Adrenal gland (tissue), 12 donors: ENCODE data around the gene RAD51AP2. TPM values are rescaled to one million over a fixed set of nuclear protein-coding genes. Genes with fewer than 3 reads are reported as not detected.

ENCODE experiments used
- DNase-seq, 7 donors: peaks; one replicate each; pipeline ENCODE4 v3.0.0-alpha.2; 2019 to 2020
- H3K27ac ChIP-seq, 5 donors: fragments of 200-600 bp; sonication (generic) in 4 of 5; 1 replicate in 3 of 5; 2 replicates in 2 of 5; pipeline versions ENCODE4 v1.5.1 to v1.8.0; 2016 to 2020; ENCODE audit warnings: mild to moderate bottlenecking in 1 of 5
- H3K27me3 ChIP-seq: fragments of 200-600 bp; 2 replicates; pipeline ENCODE4 v1.8.0; 2021
- H3K36me3 ChIP-seq, 2 donors: fragments of 200-600 bp; replicated peaks in 1 of 2; 1 replicate in 1 of 2; 2 replicates in 1 of 2; pipeline versions ENCODE4 v1.5.1 to v1.8.0; 2018 to 2022
- H3K4me1 ChIP-seq, 2 donors: fragments of 200-600 bp; replicated peaks in 1 of 2; 1 replicate in 1 of 2; 2 replicates in 1 of 2; pipeline versions ENCODE4 v1.5.1 to v1.8.0; 2018 to 2021
- H3K4me3 ChIP-seq, 4 donors: fragments of 200-600 bp; sonication (generic) in 3 of 4; one replicate each; pipeline ENCODE4 v1.5.1; 2016 to 2018
- H3K9me3 ChIP-seq, 3 donors: fragments of 200-600 bp; sonication (generic) in 1 of 3; replicated peaks in 1 of 3; 1 replicate in 2 of 3; 2 replicates in 1 of 3; pipeline versions ENCODE4 v1.5.1 to v1.8.0; 2016 to 2021
- POLR2A ChIP-seq, 2 donors: fragments of 450-650 bp; IDR thresholded peaks; one replicate each; pipeline ENCODE4 v1.6.1; 2017; ENCODE audit warnings: antibody characterized with exemption in 2 of 2, mild to moderate bottlenecking in 2 of 2, moderate library complexity in 1 of 2
- WGBS, 4 donors: extraction: QIAGEN DNeasy Blood & Tissue Kit in 2 of 4; methylation state at CpG; one replicate each; pipeline versions ENCODE4 v1.1.5 to v1.1.7; 2013 to 2017; 5-methylcytosine and 5-hydroxymethylcytosine counted together
- intact Hi-C, 2 donors: fragments of 100-400 bp; cut with DNase I; formaldehyde crosslinking; loops; one replicate each; pipeline versions ENCODE4 v1.14.1 to v1.15.0; 2022 to 2023
- polyA plus RNA-seq, 3 donors: library from polyadenylated mRNA; stranded (reverse); fragments of 200-250 nt in 2 of 3; fragments of 350-450 nt in 1 of 3; fragmentation: Illumina TruSeq in 1 of 3; extraction: RNeasy Lipid Tissue Mini Kit (QIAGEN cat#74804) in 1 of 3; gene quantifications; one replicate each; pipeline ENCODE4 v1.2.3, GENCODE V29; 2013 to 2014
- total RNA-seq, 9 donors: library from RNA; depleted of rRNA in 4 of 9; stranded (reverse); fragments of >200 nt in 4 of 9; fragments of 120-200 nt in 1 of 9; fragmentation: NEBNext Ultra II Directional in 1 of 9; extraction: Animal tissue kit (Norgen Biotek cat#: 25700) in 1 of 9; gene quantifications; one replicate each; pipeline versions ENCODE4 v1.1.0 to v1.2.4, GENCODE V29; 2013 to 2023
- TF ChIP-seq, protein P1 (sequence below), 6 experiments: fragments of 450-650 bp in 4 of 6; fragments of 200-600 bp in 2 of 6; sonication (generic) in 1 of 6; IDR thresholded peaks; 1 replicate in 5 of 6; 2 replicates in 1 of 6; pipeline versions ENCODE4 v1.5.1 to v1.8.0; 2016 to 2021; ENCODE audit warnings: antibody characterized with exemption in 6 of 6, mild to moderate bottlenecking in 2 of 6, moderate library complexity in 1 of 6
- donor health status: healthy with polysubstance abuse.
- donor health status: Bipolar disorder and iron deficiency.
- donor health status: DM: yes; HTN: yes; CAD: no.
- donor health status: DM: no; HTN: no; CAD: no.
- donor health status: DM: no; HTN: no; CAD: no.
- donor health status: DM: yes; HTN: yes; CAD: no.

Gene RAD51AP2
- total and polyA plus RNA-seq, 12 donors, result 0.07 to 0.20 (median 0.11) TPM; not detected in 4

- no peak overlapping the region for H3K4me3 ChIP-seq
- TF ChIP-seq POLR2A (IDR thresholded peaks at IDR 0.05), result no peak
- TF ChIP-seq, protein P1, sequence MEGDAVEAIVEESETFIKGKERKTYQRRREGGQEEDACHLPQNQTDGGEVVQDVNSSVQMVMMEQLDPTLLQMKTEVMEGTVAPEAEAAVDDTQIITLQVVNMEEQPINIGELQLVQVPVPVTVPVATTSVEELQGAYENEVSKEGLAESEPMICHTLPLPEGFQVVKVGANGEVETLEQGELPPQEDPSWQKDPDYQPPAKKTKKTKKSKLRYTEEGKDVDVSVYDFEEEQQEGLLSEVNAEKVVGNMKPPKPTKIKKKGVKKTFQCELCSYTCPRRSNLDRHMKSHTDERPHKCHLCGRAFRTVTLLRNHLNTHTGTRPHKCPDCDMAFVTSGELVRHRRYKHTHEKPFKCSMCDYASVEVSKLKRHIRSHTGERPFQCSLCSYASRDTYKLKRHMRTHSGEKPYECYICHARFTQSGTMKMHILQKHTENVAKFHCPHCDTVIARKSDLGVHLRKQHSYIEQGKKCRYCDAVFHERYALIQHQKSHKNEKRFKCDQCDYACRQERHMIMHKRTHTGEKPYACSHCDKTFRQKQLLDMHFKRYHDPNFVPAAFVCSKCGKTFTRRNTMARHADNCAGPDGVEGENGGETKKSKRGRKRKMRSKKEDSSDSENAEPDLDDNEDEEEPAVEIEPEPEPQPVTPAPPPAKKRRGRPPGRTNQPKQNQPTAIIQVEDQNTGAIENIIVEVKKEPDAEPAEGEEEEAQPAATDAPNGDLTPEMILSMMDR (IDR thresholded peaks at IDR 0.05), result no peak
- DNase-seq, result no peak
- 64 to 75% (median 69%) methylated on average over 5 of the region's 5 CpGs for WGBS, 4 donors
- intact Hi-C loops, result no loop called here
- no peaks in the 10 kb centered on the region for H3K36me3 ChIP-seq
- H3K27ac ChIP-seq, result no peak overlapping the region
- no peaks in the 10 kb centered on the region for H3K4me1 ChIP-seq
- H3K9me3 ChIP-seq, result no peaks in the 10 kb centered on the region
- no peaks in the 10 kb centered on the region for H3K27me3 ChIP-seq
Observed at GRCh38 chr2:17557596-17557995, 39.4 kb upstream of the RAD51AP2 start.

GRCh38 chr2:17555150-17555549, 36.9 kb upstream of the RAD51AP2 start:
- no peak overlapping the region for H3K27ac ChIP-seq
- H3K27me3 ChIP-seq, result no peaks in the 10 kb centered on the region
- TF ChIP-seq, protein P1 (IDR thresholded peaks at IDR 0.05), result no peak
- TF ChIP-seq POLR2A (IDR thresholded peaks at IDR 0.05), result no peak
- no peak for DNase-seq
- 76 to 93% (median 79%) methylated on average over 1 of the region's 1 CpG for WGBS, 4 donors
- no peak overlapping the region for H3K4me3 ChIP-seq
- intact Hi-C loops, result no loop called here
- no peaks in the 10 kb centered on the region for H3K4me1 ChIP-seq
- H3K9me3 ChIP-seq, result no peaks in the 10 kb centered on the region
- H3K36me3 ChIP-seq, result no peaks in the 10 kb centered on the region

DNA sequence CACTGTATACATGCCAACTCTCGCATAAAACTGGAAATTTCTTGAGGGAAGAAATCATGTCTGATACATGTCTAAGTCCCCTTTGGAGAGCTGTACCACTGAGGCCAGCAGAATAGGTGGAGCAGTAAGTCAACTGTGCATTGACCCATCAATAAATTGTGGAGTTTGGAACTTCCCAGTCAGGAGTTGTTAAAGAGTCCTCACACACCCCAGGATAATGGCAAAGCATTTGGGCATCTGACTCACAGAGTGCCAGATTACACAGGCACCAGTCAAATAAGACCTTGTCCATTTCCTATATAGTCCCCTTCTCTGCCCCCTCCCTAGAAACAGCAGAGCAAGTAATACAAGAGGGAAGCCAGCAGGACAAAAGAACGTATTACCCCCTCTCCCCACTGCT, 32.7 kb upstream of the RAD51AP2 start:
- TF ChIP-seq, protein P1 (IDR thresholded peaks at IDR 0.05), result no peak
- no peak for TF ChIP-seq POLR2A (IDR thresholded peaks at IDR 0.05)
- no peak for DNase-seq
- Histone ChIP-seq H3K4me3 (no peak overlapping the region), H3K27ac (no peak overlapping the region), H3K27me3 (no peaks in the 10 kb centered on the region), H3K9me3 (no peaks in the 10 kb centered on the region), H3K36me3 (no peaks in the 10 kb centered on the region), H3K4me1 (no peaks in the 10 kb centered on the region)
- 85 to 95% (median 86%) methylated on average over 2 of the region's 2 CpGs for WGBS, 4 donors
- intact Hi-C loops, result no loop called here

DNA sequence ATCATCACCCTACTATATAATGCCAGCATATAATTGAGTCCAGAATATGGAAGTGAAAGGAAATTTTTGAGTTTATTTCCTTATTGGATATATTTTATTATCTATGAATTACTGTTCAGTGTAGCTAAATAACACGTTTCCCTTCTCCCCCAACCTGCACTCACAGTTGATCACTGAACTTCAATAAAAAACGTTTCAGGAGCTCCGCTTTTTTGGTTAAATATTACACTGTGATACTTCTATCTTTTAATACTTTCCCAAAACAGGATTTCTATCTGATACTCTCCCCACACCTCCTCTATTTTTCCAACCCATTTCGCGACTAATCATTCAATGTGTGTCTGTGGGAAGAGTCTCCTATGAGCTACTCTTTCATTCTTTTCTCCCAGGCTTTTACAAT, 29.5 kb upstream of the RAD51AP2 start:
- Histone ChIP-seq H3K4me1 (peaks cover 0 to 5% of the 10 kb centered on the region in 2 donors), H3K4me3 (no peak overlapping the region), H3K27me3 (no peaks in the 10 kb centered on the region), H3K9me3 (no peaks in the 10 kb centered on the region), H3K36me3 (no peaks in the 10 kb centered on the region), H3K27ac (no peak overlapping the region)
- 65 to 78% (median 74%) methylated on average over 5 of the region's 5 CpGs for WGBS, 4 donors
- intact Hi-C loops, result no loop called here
- DNase-seq, result no peak
- TF ChIP-seq, protein P1 (IDR thresholded peaks at IDR 0.05), result no peak
- TF ChIP-seq POLR2A (IDR thresholded peaks at IDR 0.05), result no peak
